Activated T-cell treated with anti-CD3 and anti-CD28 coated beads, Interleukin-2, amount 50 U/mL, for 4 hours (primary cell): ENCODE data around the gene EIF4E1B. TPM values are rescaled to one million over a fixed set of nuclear protein-coding genes. Genes with fewer than 3 reads are reported as not detected.

Source experiments
- ATAC-seq, 2 donors: fragments of 200-7000 bp; cut with Tn5 transposase; one replicate each; pipeline ENCODE4 v1.10.0; 2021
- DNase-seq: peaks from one replicate; pipeline ENCODE4 v3.0.0-alpha.2; 2020
- H3K27me3 Mint-ChIP-seq: one replicate; pipeline ENCODE4 v1.8.0; 2021; ENCODE audit warnings: low read depth, mixed read lengths
- H3K36me3 Mint-ChIP-seq: one replicate; pipeline ENCODE4 v1.8.0; 2022; ENCODE audit warnings: mixed read lengths; ENCODE audit not compliant: insufficient read depth
- H3K4me1 Mint-ChIP-seq: one replicate; pipeline ENCODE4 v1.8.0; 2021; ENCODE audit warnings: low read depth, mixed read lengths
- H3K4me3 Mint-ChIP-seq: one replicate; pipeline ENCODE4 v1.8.0; 2021; ENCODE audit warnings: mild to moderate bottlenecking, moderate library complexity, mixed read lengths
- H3K9me3 Mint-ChIP-seq: one replicate; pipeline ENCODE4 v1.8.0; 2021; ENCODE audit warnings: mixed read lengths
- total RNA-seq, 3 donors: library from RNA; stranded (reverse); gene quantifications; one replicate each; pipeline ENCODE4 v1.2.1, GENCODE V29; 2021

Gene EIF4E1B
- total RNA-seq, 3 donors from 2014 or later = not detected

DNA sequence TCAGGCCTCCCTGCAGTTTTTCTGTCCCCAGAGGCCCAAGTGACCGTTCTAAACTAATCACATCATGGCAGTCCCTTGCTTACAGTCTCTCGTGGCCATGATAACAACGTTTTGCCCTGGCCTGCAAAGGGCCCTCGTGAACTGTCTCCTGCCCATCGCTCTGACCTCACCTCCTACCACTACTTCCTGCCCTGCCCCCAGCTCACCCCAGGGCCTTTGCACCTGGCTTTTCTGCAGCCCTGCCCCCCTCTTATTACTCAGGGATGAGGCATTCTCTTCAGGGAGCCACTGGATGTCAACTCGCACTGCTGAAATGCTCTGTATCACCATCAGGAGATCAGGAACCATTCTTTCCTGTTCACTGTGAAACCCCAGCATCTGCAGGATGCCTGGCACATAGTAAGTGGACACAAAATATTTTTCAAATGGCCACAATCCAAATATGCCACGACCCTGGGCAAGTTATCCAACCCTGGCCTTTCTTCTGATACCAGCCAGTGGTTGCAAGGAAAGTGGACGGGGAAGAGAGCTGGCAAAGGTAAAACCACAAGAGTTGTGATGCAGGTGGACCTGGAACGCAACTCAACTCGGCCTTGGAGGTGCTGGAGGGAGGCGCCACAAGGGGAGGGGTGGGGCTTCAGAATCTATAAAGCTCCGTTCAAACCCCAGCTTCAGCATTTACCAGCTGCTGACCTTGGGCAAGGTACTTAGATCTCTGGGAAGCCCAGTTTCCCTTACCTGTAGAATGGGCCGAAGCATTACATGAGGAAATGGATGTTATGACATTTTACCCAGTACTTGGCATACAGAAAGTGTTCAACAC is 1.9 kb upstream of the EIF4E1B start:
- Mint-ChIP-seq H3K36me3 (no peaks in the 10 kb centered on the region), H3K4me1 (peaks cover 15% of the 10 kb centered on the region), H3K4me3 (no peak overlapping the region), H3K9me3 (no peaks in the 10 kb centered on the region), H3K27me3 (peaks cover 65% of the 10 kb centered on the region)
- ATAC-seq (no peak), DNase-seq (no peak)

DNA sequence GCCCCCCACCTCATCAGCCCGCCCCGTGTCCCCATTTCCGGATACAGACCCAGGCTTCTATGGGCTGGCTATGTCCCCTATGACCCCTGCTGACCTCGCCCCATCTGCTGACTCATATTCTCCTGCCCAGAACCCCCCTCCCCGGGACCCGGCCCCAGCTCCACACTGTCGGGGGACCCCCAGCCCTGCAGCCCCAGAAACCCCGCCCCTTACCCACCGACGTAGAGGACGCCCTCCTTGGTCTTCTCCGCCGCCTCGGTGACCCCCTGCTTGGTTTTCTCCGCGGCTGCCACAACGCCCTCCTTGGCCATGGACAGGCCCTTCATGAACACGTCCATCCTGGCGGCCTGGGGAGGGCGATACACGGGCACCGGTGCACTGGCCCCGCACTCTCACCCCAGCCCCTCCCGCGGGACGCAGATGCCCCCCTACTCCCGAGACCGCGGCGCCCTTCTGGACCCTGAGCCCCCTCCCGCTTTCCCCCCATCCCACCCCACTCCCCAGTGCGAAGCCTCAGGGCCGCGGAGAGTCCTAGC is 1.1 kb upstream of the EIF4E1B start:
- no peak for ATAC-seq
- Mint-ChIP-seq H3K27me3 (peaks cover 72% of the 10 kb centered on the region), H3K9me3 (no peaks in the 10 kb centered on the region), H3K4me3 (no peak overlapping the region), H3K36me3 (no peaks in the 10 kb centered on the region), H3K4me1 (peaks cover 20% of the 10 kb centered on the region)
- DNase-seq = no peak

DNA sequence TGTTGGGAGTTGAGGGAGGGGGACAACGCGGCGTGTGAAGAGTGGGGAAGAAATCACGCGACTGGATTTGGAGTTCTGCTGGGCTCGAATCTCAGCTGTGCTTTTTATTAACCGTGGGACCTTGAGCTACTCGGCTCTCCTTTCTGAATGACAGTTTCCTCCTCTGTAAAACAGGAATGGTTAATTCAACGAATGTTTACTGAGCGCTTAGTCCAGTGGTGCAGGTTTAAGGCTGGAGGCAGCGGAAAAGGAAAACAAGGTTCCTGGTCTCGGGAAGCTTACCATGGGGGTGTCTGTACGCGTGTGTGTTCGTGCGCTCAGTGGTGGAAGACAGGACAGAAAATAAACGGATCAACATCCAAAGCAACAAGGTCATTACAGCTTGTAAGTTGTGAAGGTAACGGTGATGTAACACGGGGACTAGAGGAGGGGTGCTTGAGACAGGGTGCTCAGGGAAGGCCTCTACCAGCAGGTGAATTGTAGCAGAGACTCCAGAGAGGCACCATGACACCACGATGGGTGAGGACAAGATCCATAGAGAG is 277 bp downstream of the EIF4E1B start:
- Mint-ChIP-seq H3K36me3 (no peaks in the 10 kb centered on the region), H3K9me3 (no peaks in the 10 kb centered on the region), H3K27me3 (peaks cover 84% of the 10 kb centered on the region), H3K4me3 (peak overlapping the region; percentile 20), H3K4me1 (peaks cover 20% of the 10 kb centered on the region)
- ATAC-seq (no peak), DNase-seq (no peak)

DNA sequence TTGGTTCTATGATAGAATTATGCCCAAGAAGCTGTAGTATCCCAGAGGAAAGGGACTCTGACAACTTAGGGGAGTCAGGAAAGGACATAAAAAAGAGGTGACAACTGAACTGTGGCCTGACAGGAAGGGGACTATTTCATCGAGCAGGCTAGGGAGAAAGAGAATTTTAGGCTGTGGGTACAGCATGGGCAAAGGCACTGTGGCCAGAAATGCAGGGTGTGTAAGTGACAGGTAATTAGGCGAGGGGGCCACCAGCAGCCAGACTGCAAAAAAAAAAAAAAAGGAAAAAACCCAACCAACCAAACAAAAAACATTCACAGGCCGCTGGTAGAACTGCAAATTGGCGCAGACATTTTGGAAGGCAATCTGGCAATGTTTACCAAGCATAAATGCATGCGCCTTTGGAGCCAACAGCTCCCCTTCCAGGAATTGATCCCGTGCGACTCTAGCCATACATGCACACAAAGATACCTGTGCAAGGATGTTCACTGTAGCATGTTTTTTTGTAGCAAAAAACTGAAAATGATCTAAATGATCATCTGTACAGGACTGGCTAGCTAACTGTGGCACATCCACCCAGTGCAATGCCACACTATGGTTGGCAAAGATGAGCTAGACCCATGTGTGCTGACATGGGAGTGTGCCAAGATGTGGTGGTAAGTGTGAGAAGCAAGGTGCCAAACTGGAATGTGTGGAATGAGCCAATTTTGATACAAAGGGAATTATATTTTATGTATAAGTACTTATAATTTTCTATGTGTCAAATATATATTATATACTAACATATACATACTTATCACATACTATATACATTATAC is 1.1 kb downstream of the EIF4E1B start:
- Mint-ChIP-seq H3K36me3 (no peaks in the 10 kb centered on the region), H3K27me3 (peaks cover 83% of the 10 kb centered on the region), H3K4me3 (no peak overlapping the region), H3K9me3 (no peaks in the 10 kb centered on the region), H3K4me1 (peaks cover 20% of the 10 kb centered on the region)
- ATAC-seq (no peak), DNase-seq (no peak)

DNA sequence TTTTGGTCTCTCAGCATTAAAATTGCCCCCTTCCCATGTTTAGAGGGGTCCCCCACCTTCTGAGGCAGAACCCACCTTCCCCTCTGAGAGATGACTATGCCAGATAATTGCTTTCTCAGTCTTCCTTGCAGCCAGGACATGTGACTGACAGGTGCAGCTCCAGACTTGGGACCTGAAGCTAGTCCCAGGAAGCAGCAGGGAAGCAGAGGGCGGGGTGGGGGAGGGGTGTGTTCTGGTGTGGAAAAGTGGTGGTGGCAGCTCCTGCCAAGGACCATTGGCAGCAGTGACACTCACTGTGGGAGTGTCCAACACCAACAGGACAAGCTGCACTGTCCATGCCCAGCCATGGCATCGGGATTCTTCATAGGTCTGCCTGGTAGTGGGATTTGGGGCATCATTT is 2.3 kb downstream of the EIF4E1B start:
- DNase-seq (no peak), ATAC-seq (no peak)
- H3K36me3 Mint-ChIP-seq = no peaks in the 10 kb centered on the region
- no peaks in the 10 kb centered on the region for H3K9me3 Mint-ChIP-seq
- no peak overlapping the region for H3K4me3 Mint-ChIP-seq
- H3K4me1 Mint-ChIP-seq = peaks cover 20% of the 10 kb centered on the region
- peaks cover 72% of the 10 kb centered on the region for H3K27me3 Mint-ChIP-seq

DNA sequence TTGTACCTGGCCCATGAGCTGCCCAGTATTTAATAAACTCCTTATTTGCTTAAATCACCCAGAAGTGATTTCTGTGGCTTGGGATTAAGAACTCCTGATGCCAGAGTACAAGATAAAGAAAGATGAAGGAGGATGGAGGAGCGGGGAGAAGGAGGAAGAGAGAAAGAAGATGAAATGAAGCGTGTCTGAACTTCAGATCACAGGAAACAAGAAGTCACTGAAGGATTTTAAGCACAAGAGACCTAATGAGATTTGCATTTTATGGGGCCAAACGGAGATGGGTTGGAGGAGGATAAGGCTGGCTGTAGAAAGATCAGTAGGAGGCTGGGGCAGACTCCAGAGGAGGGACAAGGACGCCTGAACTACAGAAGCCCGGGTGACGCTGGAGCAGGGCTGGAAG is 3.1 kb downstream of the EIF4E1B start:
- Mint-ChIP-seq H3K4me3 (no peak overlapping the region), H3K27me3 (peaks cover 65% of the 10 kb centered on the region), H3K9me3 (no peaks in the 10 kb centered on the region), H3K36me3 (no peaks in the 10 kb centered on the region), H3K4me1 (peaks cover 20% of the 10 kb centered on the region)
- DNase-seq = no peak
- ATAC-seq = no peak

DNA sequence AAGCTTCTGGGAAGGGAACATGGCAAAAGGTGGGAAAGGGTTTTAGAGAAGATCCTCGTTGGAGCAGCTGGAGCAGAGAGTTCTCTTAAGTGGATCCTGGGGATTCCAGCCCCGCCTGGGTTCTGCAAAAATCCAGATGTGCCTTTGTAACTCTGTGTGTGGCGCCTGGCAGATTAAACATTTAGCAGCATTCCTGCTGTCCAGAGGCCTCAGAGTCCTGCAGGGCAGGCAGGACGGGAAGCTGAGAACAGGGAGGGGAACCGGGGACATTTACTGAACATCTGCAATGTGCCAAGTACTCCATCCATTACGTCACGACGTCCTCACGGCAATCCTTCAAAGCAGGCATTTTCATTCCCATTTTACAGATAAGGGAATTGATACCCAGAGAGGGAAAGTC is 6.0 kb downstream of the EIF4E1B start:
- DNase-seq (no peak), ATAC-seq (no peak)
- peaks cover 43% of the 10 kb centered on the region for H3K27me3 Mint-ChIP-seq
- H3K4me3 Mint-ChIP-seq = no peak overlapping the region
- no peaks in the 10 kb centered on the region for H3K36me3 Mint-ChIP-seq
- no peaks in the 10 kb centered on the region for H3K9me3 Mint-ChIP-seq
- H3K4me1 Mint-ChIP-seq = peaks cover 7% of the 10 kb centered on the region

DNA sequence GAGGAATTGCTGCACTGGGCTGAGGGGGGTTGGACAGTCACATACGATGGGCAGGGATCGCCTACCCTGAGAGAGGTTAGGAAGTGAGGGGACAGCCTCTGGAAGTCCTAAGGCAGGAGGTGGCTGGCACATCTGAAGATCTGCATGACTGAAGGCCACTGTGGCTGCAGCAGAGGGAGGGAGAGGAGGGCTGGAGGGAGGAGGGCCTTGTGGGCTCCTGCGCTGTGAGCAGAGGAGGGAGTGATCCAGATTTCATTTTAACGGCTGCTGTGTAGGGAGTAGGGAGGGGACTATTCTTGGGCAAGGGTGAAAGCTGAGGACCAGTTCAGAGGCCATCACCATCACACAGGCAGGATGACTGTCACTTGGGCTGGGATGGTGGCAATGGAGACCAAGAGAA is 7.1 kb downstream of the EIF4E1B start:
- no peak for ATAC-seq
- Mint-ChIP-seq H3K9me3 (no peaks in the 10 kb centered on the region), H3K36me3 (no peaks in the 10 kb centered on the region), H3K4me3 (no peak overlapping the region), H3K27me3 (peaks cover 35% of the 10 kb centered on the region), H3K4me1 (peaks cover 7% of the 10 kb centered on the region)
- no peak for DNase-seq

DNA sequence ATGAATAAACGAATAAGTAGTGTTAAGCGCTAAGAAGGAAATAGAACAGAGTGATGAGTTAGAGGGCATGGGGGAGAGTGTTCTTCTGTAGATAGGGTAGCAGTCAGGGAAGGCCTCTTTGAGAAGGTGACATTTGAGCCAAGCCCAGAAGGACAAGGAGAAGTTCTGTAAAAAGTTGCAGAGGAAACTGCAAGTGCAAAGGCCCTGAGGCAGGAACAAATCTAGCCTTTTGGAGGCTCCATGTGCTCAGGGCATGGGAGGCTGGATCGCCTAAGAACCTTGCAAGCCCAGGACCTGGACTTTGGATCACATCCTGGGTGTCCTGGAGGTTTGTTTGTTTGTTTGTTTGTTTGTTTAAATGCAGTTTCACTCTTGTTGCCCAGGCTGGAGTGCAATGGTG is 8.0 kb downstream of the EIF4E1B start:
- no peaks in the 10 kb centered on the region for H3K36me3 Mint-ChIP-seq
- no peak overlapping the region for H3K4me3 Mint-ChIP-seq
- DNase-seq = no peak
- H3K4me1 Mint-ChIP-seq = peaks cover 7% of the 10 kb centered on the region
- peaks cover 27% of the 10 kb centered on the region for H3K27me3 Mint-ChIP-seq
- no peak for ATAC-seq
- H3K9me3 Mint-ChIP-seq = no peaks in the 10 kb centered on the region

DNA sequence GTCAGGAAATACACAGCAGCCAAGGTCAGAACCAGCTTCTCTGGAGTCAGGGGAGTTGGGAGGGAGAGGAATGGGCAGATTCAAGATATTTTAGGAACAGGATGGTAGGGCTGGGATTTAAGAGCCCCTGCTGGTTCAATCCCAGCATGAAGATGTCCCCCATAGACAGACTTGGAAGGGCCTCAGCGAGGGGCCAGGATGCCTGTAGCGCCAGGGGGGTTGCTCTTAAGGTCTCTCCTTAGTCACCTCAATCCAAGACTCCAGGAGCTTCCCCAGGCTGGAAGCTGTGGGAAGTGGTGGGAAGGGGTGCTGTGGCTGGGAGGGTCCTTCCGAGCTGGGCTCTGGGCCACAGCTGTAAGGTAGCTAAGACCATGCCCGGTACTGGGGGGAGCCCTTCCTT is 8.7 kb downstream of the EIF4E1B start:
- Mint-ChIP-seq H3K4me1 (no peaks in the 10 kb centered on the region), H3K36me3 (no peaks in the 10 kb centered on the region), H3K27me3 (peaks cover 20% of the 10 kb centered on the region), H3K9me3 (no peaks in the 10 kb centered on the region), H3K4me3 (no peak overlapping the region)
- DNase-seq = no peak
- ATAC-seq = no peak

DNA sequence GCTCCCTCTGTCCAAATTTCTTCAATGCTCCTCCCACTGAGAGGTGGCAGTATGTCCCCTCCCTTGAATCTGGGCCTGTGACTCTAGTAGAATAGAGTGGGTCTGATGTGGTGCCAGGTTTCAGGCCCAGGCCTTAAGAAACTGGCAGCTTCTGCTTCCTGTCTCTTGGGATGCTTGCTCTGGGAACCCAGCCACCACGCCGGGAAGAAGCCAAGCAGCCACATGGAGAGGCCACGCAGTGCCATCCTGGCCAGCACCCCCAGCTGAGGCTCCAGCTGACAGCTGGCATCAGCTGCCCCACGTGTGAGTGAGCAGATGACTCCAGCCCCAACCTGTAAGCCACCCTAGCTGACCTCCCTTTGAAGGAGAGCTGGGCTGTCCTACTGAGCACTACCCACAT is 9.5 kb downstream of the EIF4E1B start:
- Mint-ChIP-seq H3K4me3 (no peak overlapping the region), H3K36me3 (no peaks in the 10 kb centered on the region), H3K4me1 (no peaks in the 10 kb centered on the region), H3K27me3 (peaks cover 14% of the 10 kb centered on the region), H3K9me3 (no peaks in the 10 kb centered on the region)
- no peak for DNase-seq
- ATAC-seq = no peak

DNA sequence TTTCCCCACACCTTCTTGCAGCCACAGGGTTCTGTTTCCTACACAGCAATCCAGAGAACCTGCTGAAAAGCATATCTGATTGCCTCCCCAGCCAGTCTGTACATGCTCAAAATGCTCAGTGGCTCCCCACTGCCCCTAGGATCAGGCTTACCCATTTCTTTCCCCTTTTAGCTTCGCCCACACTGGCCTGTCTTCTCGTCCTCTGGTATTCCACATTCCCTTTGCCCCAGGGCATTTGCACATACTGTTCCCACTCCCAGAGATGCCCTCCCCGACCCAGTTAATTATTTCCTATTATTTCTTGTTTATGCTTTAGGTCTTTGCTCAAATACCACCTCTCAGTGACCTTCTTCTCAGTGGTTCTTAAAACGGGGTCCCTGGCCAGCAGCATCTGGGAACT is 10.1 kb downstream of the EIF4E1B start:
- no peaks in the 10 kb centered on the region for H3K4me1 Mint-ChIP-seq
- no peaks in the 10 kb centered on the region for H3K36me3 Mint-ChIP-seq
- ATAC-seq = no peak
- DNase-seq = no peak
- H3K27me3 Mint-ChIP-seq = peaks cover 8% of the 10 kb centered on the region
- no peak overlapping the region for H3K4me3 Mint-ChIP-seq
- H3K9me3 Mint-ChIP-seq = no peaks in the 10 kb centered on the region

DNA sequence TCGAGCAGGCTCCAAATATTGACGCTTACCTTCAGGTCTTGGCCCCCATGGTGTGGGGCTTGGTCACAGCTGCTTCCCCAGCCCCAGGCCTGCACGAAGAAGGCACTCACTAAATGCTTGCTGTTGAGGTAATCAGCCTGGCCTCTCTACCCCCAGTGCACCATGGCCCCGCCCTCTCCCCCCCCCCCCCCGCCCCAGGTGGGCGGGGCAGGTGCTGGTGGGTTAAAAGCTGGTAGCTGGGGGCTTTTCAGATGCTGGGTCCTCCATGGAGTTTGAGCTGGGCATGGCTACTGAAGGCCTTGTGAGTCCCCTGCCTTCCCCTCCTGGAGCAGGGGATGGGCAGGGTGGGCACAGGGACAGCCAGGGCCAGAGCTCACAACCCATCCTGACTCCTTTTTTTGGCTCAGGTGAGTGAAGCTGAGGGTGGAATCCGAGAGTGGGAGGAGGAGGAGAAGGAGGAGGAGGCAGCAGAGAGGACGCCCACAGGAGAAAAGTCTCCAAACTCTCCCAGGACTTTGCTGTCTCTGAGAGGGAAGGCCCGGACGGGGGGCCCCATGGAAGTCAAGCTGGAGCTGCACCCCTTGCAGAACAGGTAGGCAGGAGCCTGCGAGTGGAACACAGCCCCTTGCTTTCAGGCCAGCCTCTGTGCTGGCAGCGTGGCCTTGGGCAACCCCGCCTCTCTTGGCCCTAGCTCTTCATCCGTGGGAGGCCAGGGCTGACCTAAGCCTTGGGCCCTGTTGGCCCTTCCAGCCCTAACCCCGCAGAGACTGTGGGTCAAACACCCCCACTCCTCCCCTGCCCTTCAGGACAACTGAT is 12.4 kb downstream of the EIF4E1B start:
- Mint-ChIP-seq H3K9me3 (no peaks in the 10 kb centered on the region), H3K4me3 (no peak overlapping the region)

More for the DNA sequence above, 12.4 kb downstream of the EIF4E1B start:
- Mint-ChIP-seq H3K4me1 (peaks cover 10% of the 10 kb centered on the region), H3K27me3 (no peaks in the 10 kb centered on the region), H3K36me3 (no peaks in the 10 kb centered on the region)
- ATAC-seq (no peak), DNase-seq (no peak)
